H1 (cell line): Measurements from ENCODE around the gene PAGE2B. TPM values are rescaled to one million over a fixed set of nuclear protein-coding genes. Genes with fewer than 3 reads are reported as not detected.

Experiments
- CTCF ChIA-PET: fragments of 300-600 bp; sonication (Branson Sonifier 250); formaldehyde crosslinking; loops from one replicate; lab custom pipeline; 2021; ENCODE audit not compliant: partially characterized antibody; lab: Charles Lee
- POLR2A ChIA-PET: fragments of 300-600 bp; sonication (Branson Sonifier 250); formaldehyde crosslinking; loops from one replicate; lab custom pipeline; 2021; ENCODE audit warnings: inconsistent platforms; ENCODE audit not compliant: partially characterized antibody; lab: Charles Lee
- DNase-seq, 2 experiments: peaks; one replicate each; pipeline versions ENCODE4 v3.0.0 to v3.0.0-alpha.2; 2010 to 2022; ENCODE audit warnings: low spot score in 2 of 2, low read depth in 1 of 2, mixed read lengths in 1 of 2
- FAIRE-seq: peaks from 2 replicates; lab custom pipeline; 2011; peaks lifted over from hg19 to GRCh38; lab: Jason Lieb, UNC
- H2AFZ ChIP-seq: 2 replicates; pipeline ENCODE4 v1.8.1; 2012; ENCODE audit warnings: low read length, inconsistent platforms
- H2AK5ac ChIP-seq: 2 replicates; pipeline ENCODE4 v1.6.1; 2013; ENCODE audit warnings: low read depth, low read length
- H2BK120ac ChIP-seq: replicated peaks from 2 replicates; pipeline ENCODE3; 2013; ENCODE audit warnings: low read depth, low read length, inconsistent platforms
- H2BK12ac ChIP-seq: 2 replicates; pipeline ENCODE4 v1.6.1; 2013; ENCODE audit warnings: low read depth, low read length
- H2BK15ac ChIP-seq: 2 replicates; pipeline ENCODE4 v1.6.1; 2013; ENCODE audit warnings: low read length
- H2BK20ac ChIP-seq: 2 replicates; pipeline ENCODE4 v1.6.1; 2013; ENCODE audit warnings: low read length
- H2BK5ac ChIP-seq: 2 replicates; pipeline ENCODE4 v1.6.1; 2013; ENCODE audit warnings: low read depth, low read length
- H3K14ac ChIP-seq: 2 replicates; pipeline ENCODE4 v1.6.1; 2013; ENCODE audit warnings: inconsistent platforms; ENCODE audit not compliant: insufficient read length
- H3K18ac ChIP-seq: 2 replicates; pipeline ENCODE4 v1.6.1; 2013; ENCODE audit warnings: low read length; ENCODE audit errors: extremely low read depth
- H3K23ac ChIP-seq: 2 replicates; pipeline ENCODE4 v1.6.1; 2013; ENCODE audit warnings: inconsistent platforms; ENCODE audit not compliant: insufficient read length
- H3K23me2 ChIP-seq: 2 replicates; pipeline ENCODE4 v1.6.1; 2013; ENCODE audit warnings: low read depth, low read length
- H3K27ac ChIP-seq: 2 replicates; pipeline ENCODE4 v1.6.1; 2011; ENCODE audit warnings: low read depth, low read length, inconsistent platforms
- H3K27me3 ChIP-seq, 4 experiments: replicated peaks in 1 of 4; 1 replicate in 1 of 4; 2 replicates in 3 of 4; pipeline versions ENCODE4 v1.6.1 to v1.8.1; 2011 to 2013; ENCODE audit warnings: low read length in 3 of 4, mild to moderate bottlenecking in 3 of 4, inconsistent platforms in 2 of 4, mixed read lengths in 2 of 4, moderate library complexity in 1 of 4; ENCODE audit not compliant: control insufficient read depth in 3 of 4, insufficient read depth in 3 of 4; ENCODE audit errors: extremely low read depth in 1 of 4
- H3K36me3 ChIP-seq, 4 experiments: 2 replicates each; pipeline versions ENCODE4 v1.6.1 to v1.8.1; 2011 to 2013; ENCODE audit warnings: mild to moderate bottlenecking in 4 of 4, low read length in 3 of 4, moderate library complexity in 2 of 4, control low read depth in 1 of 4, inconsistent platforms in 1 of 4; ENCODE audit not compliant: insufficient read depth in 4 of 4, control insufficient read depth in 2 of 4
- H3K4ac ChIP-seq: replicated peaks from 2 replicates; pipeline ENCODE3; 2013; ENCODE audit warnings: low read length, low read depth, mixed read lengths, inconsistent platforms; ENCODE audit not compliant: insufficient read length
- H3K4me1 ChIP-seq, 4 experiments: replicated peaks in 1 of 4; 1 replicate in 1 of 4; 2 replicates in 3 of 4; pipeline versions ENCODE4 v1.6.1 to v1.8.1; 2011 to 2013; ENCODE audit warnings: low read length in 3 of 4, inconsistent platforms in 2 of 4, mixed read lengths in 1 of 4; ENCODE audit not compliant: insufficient read depth in 4 of 4, control insufficient read depth in 3 of 4
- H3K4me2 ChIP-seq, 2 experiments: 2 replicates each; pipeline versions ENCODE4 v1.6.1 to v1.8.1; 2011 to 2013; ENCODE audit warnings: low read depth in 2 of 2, low read length in 2 of 2, control low read depth in 1 of 2, inconsistent platforms in 1 of 2, mild to moderate bottlenecking in 1 of 2; ENCODE audit not compliant: insufficient read depth in 1 of 2
- H3K4me3 ChIP-seq, 4 experiments: fragments of 200-600, 300-600 bp in 1 of 4; sonication (generic), shearing (Covaris generic), sonication (Bioruptor Twin) in 1 of 4; 2 replicates each; pipeline versions ENCODE4 v1.5.1 to v1.8.1; 2011 to 2016; ENCODE audit warnings: low read length in 4 of 4, low read depth in 3 of 4, control low read depth in 2 of 4, inconsistent platforms in 2 of 4, mild to moderate bottlenecking in 2 of 4, mixed read lengths in 1 of 4, moderate library complexity in 1 of 4; ENCODE audit not compliant: insufficient read depth in 2 of 4; ENCODE audit errors: extremely low read depth in 1 of 4
- H3K56ac ChIP-seq: replicated peaks from 2 replicates; pipeline ENCODE3; 2013; ENCODE audit warnings: low read depth, mild to moderate bottlenecking, mixed read lengths, low read length, inconsistent platforms; ENCODE audit not compliant: insufficient read length
- H3K79me1 ChIP-seq: 2 replicates; pipeline ENCODE4 v1.6.1; 2013; ENCODE audit warnings: low read depth, low read length, control low read depth
- H3K79me2 ChIP-seq, 2 experiments: 2 replicates each; pipeline versions ENCODE4 v1.6.1 to v1.8.1; 2012 to 2013; ENCODE audit warnings: low read length in 2 of 2, mild to moderate bottlenecking in 2 of 2, inconsistent platforms in 1 of 2; ENCODE audit not compliant: insufficient read depth in 2 of 2, control insufficient read depth in 1 of 2
- H3K9ac ChIP-seq, 4 experiments: replicated peaks in 1 of 4; 1 replicate in 1 of 4; 2 replicates in 3 of 4; pipeline versions ENCODE4 v1.6.1 to v1.8.1; 2011 to 2013; ENCODE audit warnings: low read depth in 3 of 4, low read length in 3 of 4, control low read depth in 2 of 4, mild to moderate bottlenecking in 2 of 4, moderate library complexity in 2 of 4, inconsistent platforms in 1 of 4; ENCODE audit errors: extremely low read depth in 1 of 4
- H3K9me3 ChIP-seq, 2 experiments: 2 replicates each; pipeline versions ENCODE4 v1.6.1 to v1.8.1; 2012 to 2013; ENCODE audit warnings: mild to moderate bottlenecking in 2 of 2, moderate library complexity in 2 of 2, control low read depth in 1 of 2, inconsistent platforms in 1 of 2, low read depth in 1 of 2, low read length in 1 of 2, mixed read lengths in 1 of 2; ENCODE audit not compliant: insufficient read depth in 2 of 2
- H4K20me1 ChIP-seq, 2 experiments: replicated peaks in 1 of 2; 2 replicates each; pipeline versions ENCODE3 to v1.8.1; 2011 to 2013; ENCODE audit warnings: inconsistent platforms in 2 of 2, low read length in 2 of 2, mild to moderate bottlenecking in 1 of 2; ENCODE audit not compliant: insufficient read depth in 2 of 2, control insufficient read depth in 1 of 2
- H4K5ac ChIP-seq: 2 replicates; pipeline ENCODE4 v1.6.1; 2013; ENCODE audit warnings: low read length, low read depth, mixed read lengths, inconsistent platforms; ENCODE audit not compliant: insufficient read length
- H4K8ac ChIP-seq: 2 replicates; pipeline ENCODE4 v1.8.0; 2013; ENCODE audit warnings: mild to moderate bottlenecking, moderate library complexity, low read length, inconsistent platforms; ENCODE audit not compliant: insufficient read depth; ENCODE audit errors: extremely low read depth
- H4K91ac ChIP-seq: replicated peaks from 2 replicates; pipeline ENCODE3; 2013; ENCODE audit warnings: low read length, mixed read lengths, inconsistent platforms; ENCODE audit not compliant: insufficient read length
- CEBPB ChIP-seq: IDR thresholded peaks from 2 replicates; pipeline ENCODE4 v1.6.1; 2012; ENCODE audit warnings: low read depth, low read length
- SRF ChIP-seq: IDR thresholded peaks from 2 replicates; pipeline ENCODE4 v1.6.1; 2011; ENCODE audit warnings: mild to moderate bottlenecking, low read depth, low read length, moderate library complexity
- WGBS, 2 experiments: shearing (Covaris generic) in 1 of 2; methylation state at CpG; one replicate each; pipeline versions ENCODE4 v1.1.6 to v1.1.7; 2013 to 2015; ENCODE audit warnings: low lambda C conversion rate in 2 of 2, mixed read lengths in 2 of 2, inconsistent platforms in 1 of 2, low coverage in 1 of 2, missing lambda C conversion rate in 1 of 2; ENCODE audit not compliant: insufficient replicate concordance in 2 of 2, insufficient coverage in 1 of 2, insufficient read length in 1 of 2; ENCODE audit errors: extremely low coverage in 1 of 2, missing lambda C conversion rate in 1 of 2; 5-methylcytosine and 5-hydroxymethylcytosine counted together
- polyA plus RNA-seq, 7 experiments: library from polyadenylated mRNA; depleted of rRNA in 3 of 7; stranded (reverse) in 5 of 7; unstranded in 2 of 7; fragments of >200 nt in 5 of 7; fragments of 200-250 nt in 2 of 7; gene quantifications; 1 replicate in 5 of 7; 2 replicates in 1 of 7; 4 replicates in 1 of 7; pipeline versions ENCODE4 v1.2.1 to v1.2.3, GENCODE V29; 2011 to 2013; ENCODE audit warnings: missing spikeins in 2 of 7, mixed read lengths in 2 of 7
- total RNA-seq: library from RNA; stranded (reverse); fragmentation: NEBNext Ultra II Directional; extraction: Animal tissue kit (Norgen Biotek cat#: 25700); gene quantifications from 2 replicates; pipeline ENCODE4 v1.2.1, GENCODE V29; 2021

The PAGE2B gene
- total and polyA plus RNA-seq, 2 of the 8 experiments (the other 6 are each of a cell fraction or from before 2014, with no cell fraction given), result not detected

DNA sequence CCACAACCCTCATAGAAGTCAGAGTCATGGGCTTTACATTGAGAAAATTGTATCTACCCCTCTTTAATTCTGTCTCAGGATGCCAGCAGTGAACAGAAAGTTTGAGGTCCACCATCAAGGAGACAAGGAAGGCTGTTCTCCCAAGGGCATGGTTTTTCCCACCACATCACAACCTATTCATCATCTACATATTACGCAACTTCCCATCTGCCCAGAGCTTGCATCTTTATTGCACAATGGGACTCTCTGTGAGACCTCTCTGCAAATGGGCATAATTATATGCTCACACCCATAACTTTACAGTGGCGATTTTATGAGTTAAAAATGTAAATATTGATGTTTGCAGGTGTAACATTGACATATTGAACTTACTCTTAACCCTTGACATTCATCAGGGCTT, 52.9 kb downstream of the PAGE2B start:
- H3K23me2 ChIP-seq, result no peaks in the 10 kb centered on the region
- no peak for DNase-seq
- no peaks in the 10 kb centered on the region for H3K36me3 ChIP-seq
- no peak overlapping the region for H3K56ac ChIP-seq
- no peaks in the 10 kb centered on the region for H4K20me1 ChIP-seq
- FAIRE-seq, result no peak
- H4K5ac ChIP-seq, result no peak overlapping the region
- H3K27me3 ChIP-seq, result no peaks in the 10 kb centered on the region
- no peak overlapping the region for H2BK120ac ChIP-seq
- H3K4me3 ChIP-seq, result no peak overlapping the region
- H2BK5ac ChIP-seq, result no peak overlapping the region
- no peaks in the 10 kb centered on the region for H3K79me1 ChIP-seq
- no peak overlapping the region for H3K27ac ChIP-seq
- no peak overlapping the region for H2BK20ac ChIP-seq
- H2BK12ac ChIP-seq, result no peak overlapping the region
- no peak overlapping the region for H2AK5ac ChIP-seq
- ChIA-PET POLR2A (no interaction called here), CTCF (no interaction called here)
- H3K14ac ChIP-seq, result no peak overlapping the region
- H3K4me1 ChIP-seq, result no peaks in the 10 kb centered on the region
- no peak overlapping the region for H3K9ac ChIP-seq
- H3K4me2 ChIP-seq, result no peak overlapping the region
- H4K91ac ChIP-seq, result no peak overlapping the region
- H4K8ac ChIP-seq, result no peak overlapping the region
- 61% methylated on average over 2 of the region's 2 CpGs; no CpG with 5 or more reads in 1 of the 2 experiments for WGBS, 2 experiments
- no peak overlapping the region for H3K18ac ChIP-seq
- no peak overlapping the region for H2AFZ ChIP-seq
- H3K9me3 ChIP-seq, result no peaks in the 10 kb centered on the region
- TF ChIP-seq CEBPB (0 out of 2 replicates have a peak, but pooled peaks have one; percentile 25), SRF (no peak)
- H2BK15ac ChIP-seq, result no peak overlapping the region
- H3K79me2 ChIP-seq, result no peaks in the 10 kb centered on the region
- no peak overlapping the region for H3K4ac ChIP-seq
- no peak overlapping the region for H3K23ac ChIP-seq

Other genes starting within 250 kb of the PAGE2B start
- gene TRO, start 154.2 kb upstream of the PAGE2B start, total RNA-seq, result 49.5 and 55.5 TPM in 2 replicates
- 57.6 and 71.5 TPM in 2 replicates for gene TRO, start 154.2 kb upstream of the PAGE2B start, polyA plus RNA-seq (2011; rRNA removed)
- 0.30 and 0.46 TPM in 2 replicates for gene PFKFB1, start 80.8 kb upstream of the PAGE2B start, total RNA-seq
- gene PFKFB1, start 80.8 kb upstream of the PAGE2B start, polyA plus RNA-seq (2011; rRNA removed), result 0.26 and 0.31 TPM in 2 replicates
- gene APEX2, start 74.7 kb upstream of the PAGE2B start, total RNA-seq, result 17.6 and 18.9 TPM in 2 replicates
- gene APEX2, start 74.7 kb upstream of the PAGE2B start, polyA plus RNA-seq (2011; rRNA removed), result 36.4 and 38.8 TPM in 2 replicates
- gene ALAS2, start 44.1 kb upstream of the PAGE2B start, total RNA-seq, result 0.32 and 0.48 TPM in 2 replicates
- 0.27 and 0.35 TPM in 2 replicates for gene ALAS2, start 44.1 kb upstream of the PAGE2B start, polyA plus RNA-seq (2011; rRNA removed)
- gene PAGE2, start 14.0 kb downstream of the PAGE2B start, total RNA-seq, result not detected in 2 replicates
- not detected in 2 replicates for gene PAGE2, start 14.0 kb downstream of the PAGE2B start, polyA plus RNA-seq (2011; rRNA removed)
- gene PAGE5, start 145.3 kb downstream of the PAGE2B start, total RNA-seq, result not detected in 2 replicates
- not detected in 2 replicates for gene PAGE5, start 145.3 kb downstream of the PAGE2B start, polyA plus RNA-seq (2011; rRNA removed)
- not detected in 2 replicates for gene PAGE3, start 189.9 kb downstream of the PAGE2B start, total RNA-seq
- gene PAGE3, start 189.9 kb downstream of the PAGE2B start, polyA plus RNA-seq (2011; rRNA removed), result not detected in 2 replicates